HG03060 (cell line): ENCODE data around the gene ELAVL3.

Experiments used
- ATAC-seq: cut with Tn5 transposase; IDR thresholded peaks from one replicate; pipeline ENCODE4 v1.9.1; 2021; ENCODE audit warnings: low read depth, moderate number of reproducible peaks; ENCODE audit not compliant: unreplicated experiment

The ELAVL3 gene

GRCh38 chr19:11480715-11481533 is at the start of gene ELAVL3:
Gene ELAVL3 (minus strand): TSS chr19:11481046. CDS start chr19:11480608, 438 bp downstream.
- ATAC-seq = no peak

DNA sequence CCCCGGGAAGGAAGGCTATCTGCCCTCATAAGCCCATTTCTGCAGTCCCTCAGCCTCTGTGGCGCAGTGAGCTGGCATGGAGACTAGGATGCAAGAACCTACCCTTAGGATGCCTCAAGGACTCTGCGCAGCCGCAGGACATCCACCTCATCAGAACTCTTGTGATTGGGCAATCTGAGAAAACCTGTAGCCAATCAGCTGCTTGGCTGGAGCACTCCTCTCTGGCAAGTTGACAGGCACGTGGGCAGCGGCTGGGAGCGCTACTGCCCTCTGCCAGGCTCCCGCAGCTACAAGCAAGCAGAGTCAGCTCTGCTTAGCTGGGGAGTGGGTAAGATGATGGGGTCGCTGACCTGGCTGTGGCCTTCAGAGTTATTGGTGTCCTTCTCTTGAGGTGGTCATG is 49.6 kb upstream of the ELAVL3 start:
- ATAC-seq = no peak

- ATAC-seq = peak; percentile 82
These were observed 47.9 kb upstream of the ELAVL3 start, which contains the start of gene ECSIT for GRCh38 chr19:11528551-11529341. Gene ECSIT (minus strand): TSS chr19:11529134. CDS start chr19:11519170, 9,964 bp downstream.

GRCh38 chr19:11519138-11519537 is 38.3 kb upstream of the ELAVL3 start:
- ATAC-seq = no peak

GRCh38 chr19:11513946-11514345 is 33.1 kb upstream of the ELAVL3 start:
- ATAC-seq = no peak

GRCh38 chr19:11510444-11510843 is 29.6 kb upstream of the ELAVL3 start:
- no peak for ATAC-seq

GRCh38 chr19:11507370-11508078 is 26.7 kb upstream of the ELAVL3 start:
- no peak for ATAC-seq

GRCh38 chr19:11506967-11507366 is 26.1 kb upstream of the ELAVL3 start:
- no peak for ATAC-seq

GRCh38 chr19:11506101-11506555 is 25.3 kb upstream of the ELAVL3 start:
- peak; percentile 27 for ATAC-seq

- ATAC-seq = peak; percentile 27
These were observed 24.8 kb upstream of the ELAVL3 start, which contains the start of gene ZNF653 for GRCh38 chr19:11505504-11506100. Gene ZNF653 (minus strand): TSS chr19:11505839. CDS start chr19:11505786, 53 bp downstream.

DNA sequence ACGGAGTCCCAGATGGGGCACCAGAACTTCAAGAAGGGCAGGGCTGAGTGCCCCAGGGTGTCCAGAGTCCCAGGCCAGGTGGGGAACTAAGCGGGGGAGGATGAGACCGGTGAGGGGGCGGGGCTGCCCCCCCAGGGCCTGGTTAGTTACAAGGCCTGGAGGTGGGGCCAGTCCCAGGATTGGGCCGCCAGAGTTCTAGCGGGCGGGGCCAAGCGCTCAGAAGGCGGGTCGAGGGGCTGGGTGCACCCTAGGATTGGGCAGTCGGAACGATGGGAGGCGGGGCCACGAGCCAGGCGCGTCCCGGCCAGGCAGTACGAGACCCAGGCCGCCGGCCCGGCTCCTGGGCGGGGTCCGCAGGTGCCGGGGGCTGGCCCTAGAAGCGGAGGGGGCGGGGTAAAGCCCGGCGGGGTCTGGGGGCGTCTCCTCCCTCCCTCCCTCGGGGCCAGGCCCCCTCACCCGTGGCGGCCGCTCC is 24.2 kb upstream of the ELAVL3 start:
- ATAC-seq = peak; percentile 71

GRCh38 chr19:11504502-11505031 is 23.7 kb upstream of the ELAVL3 start:
- ATAC-seq = no peak

DNA sequence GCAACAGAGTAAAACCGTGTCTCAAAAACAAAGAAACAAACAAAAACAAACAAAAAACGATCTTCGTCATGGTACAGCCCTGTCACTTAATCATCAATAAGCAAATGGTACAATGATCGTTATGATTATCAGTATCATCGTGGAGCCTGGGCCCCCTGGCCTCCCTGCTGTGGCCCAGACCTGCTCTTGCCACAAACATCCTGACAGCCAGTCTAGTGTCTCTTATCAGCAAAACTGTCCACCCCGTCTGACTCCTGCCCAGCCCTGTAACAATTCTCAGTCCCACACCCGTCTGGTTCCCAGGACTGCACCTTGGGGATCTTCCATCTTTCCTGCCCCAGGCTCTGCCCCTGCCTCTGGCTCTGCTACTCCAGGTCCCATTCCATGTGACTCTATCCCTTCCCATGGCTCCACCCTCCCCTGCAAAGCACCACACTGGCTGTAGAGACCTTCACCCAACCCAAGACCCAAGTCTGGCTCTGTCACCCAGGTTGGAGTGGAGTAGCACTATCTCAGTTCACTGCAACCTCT is 19.1 kb upstream of the ELAVL3 start:
- no peak for ATAC-seq

DNA sequence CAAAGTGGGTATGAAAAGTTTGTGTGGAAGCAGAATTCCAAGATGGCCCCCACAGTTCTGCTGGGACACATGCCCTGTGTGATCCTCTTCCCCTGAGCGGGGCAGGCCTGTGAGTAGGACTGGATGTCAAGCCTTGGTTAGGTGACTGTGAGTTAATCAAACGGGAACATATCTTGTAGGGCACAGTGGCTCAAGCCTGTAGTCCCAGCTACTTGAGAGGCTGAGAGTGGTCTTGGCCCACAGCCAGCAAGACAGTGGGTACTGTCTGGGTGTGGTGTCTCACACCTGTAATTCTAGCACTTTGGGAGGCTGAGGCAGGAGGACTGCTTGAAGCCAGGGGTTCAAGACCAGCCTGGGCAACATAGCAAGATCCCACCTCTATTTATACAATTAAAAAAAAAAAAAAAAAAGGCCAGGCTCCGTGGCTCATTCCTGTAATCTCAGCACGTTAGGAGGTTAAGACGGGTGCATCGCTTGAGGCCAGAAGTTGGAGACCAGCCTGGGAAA is 18.4 kb upstream of the ELAVL3 start:
- ATAC-seq = no peak

- no peak for ATAC-seq
These were observed 15.7 kb upstream of the ELAVL3 start for GRCh38 chr19:11496391-11497163.

GRCh38 chr19:11495885-11496284 is 15.0 kb upstream of the ELAVL3 start:
- ATAC-seq = no peak

DNA sequence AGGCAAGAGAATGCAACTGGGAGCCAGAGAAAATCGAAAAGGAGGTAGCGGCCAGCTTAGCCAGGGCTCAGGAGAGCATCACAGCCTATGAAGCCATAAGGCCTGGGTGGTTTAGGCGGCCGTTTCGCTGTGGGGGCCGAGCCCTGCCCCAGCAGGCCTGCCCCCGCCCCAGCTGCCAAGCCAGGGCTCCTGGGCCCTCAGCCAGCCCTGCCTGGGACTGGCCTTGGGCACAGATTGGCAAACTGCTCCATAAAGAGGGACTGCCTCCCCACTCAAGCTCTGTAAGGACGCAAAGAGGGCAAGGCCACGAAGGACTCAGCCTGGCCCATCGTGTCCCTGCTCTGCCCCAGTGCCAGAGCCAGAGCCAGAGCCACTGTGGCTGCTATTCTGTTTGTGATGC is 14.6 kb upstream of the ELAVL3 start:
- ATAC-seq = no peak

DNA sequence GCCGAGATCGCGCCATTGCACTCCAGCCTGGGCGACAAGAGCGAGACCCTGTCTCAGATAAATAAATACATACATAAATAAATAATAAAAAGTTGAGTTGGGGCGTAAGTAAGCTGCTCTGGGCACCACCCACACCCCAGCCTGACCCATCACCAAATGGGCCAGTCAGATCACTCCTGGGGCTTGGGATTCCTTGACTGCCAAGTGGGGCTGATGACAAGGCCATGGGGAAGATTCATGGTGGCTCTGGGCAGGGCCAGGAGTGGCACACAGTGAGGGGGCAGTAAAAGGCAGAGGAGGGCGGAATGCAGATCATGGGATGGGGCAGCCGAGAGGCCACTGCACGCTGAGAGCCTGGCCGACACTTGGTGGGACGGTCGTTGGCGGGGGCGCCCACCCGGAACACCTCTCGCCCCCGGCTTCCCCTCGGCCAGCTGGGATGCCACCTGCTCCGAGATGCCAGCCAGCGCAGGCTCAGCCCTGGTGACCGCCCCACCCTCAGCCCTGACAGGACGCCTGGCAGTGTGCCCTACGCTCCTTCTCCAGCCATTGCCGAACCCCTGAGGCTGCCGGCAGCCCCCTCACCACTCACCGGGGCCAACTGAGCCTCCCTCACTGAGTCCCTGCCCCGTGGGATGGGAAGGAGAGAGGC is 13.9 kb upstream of the ELAVL3 start:
- no peak for ATAC-seq
